ENCODE data around the gene LILRB5. TPM values are rescaled to one million over a fixed set of nuclear protein-coding genes. Genes with fewer than 3 reads are reported as not detected.

The LILRB5 gene
- total RNA-seq, 2 experiments from 2014 or later, result not detected

DNA sequence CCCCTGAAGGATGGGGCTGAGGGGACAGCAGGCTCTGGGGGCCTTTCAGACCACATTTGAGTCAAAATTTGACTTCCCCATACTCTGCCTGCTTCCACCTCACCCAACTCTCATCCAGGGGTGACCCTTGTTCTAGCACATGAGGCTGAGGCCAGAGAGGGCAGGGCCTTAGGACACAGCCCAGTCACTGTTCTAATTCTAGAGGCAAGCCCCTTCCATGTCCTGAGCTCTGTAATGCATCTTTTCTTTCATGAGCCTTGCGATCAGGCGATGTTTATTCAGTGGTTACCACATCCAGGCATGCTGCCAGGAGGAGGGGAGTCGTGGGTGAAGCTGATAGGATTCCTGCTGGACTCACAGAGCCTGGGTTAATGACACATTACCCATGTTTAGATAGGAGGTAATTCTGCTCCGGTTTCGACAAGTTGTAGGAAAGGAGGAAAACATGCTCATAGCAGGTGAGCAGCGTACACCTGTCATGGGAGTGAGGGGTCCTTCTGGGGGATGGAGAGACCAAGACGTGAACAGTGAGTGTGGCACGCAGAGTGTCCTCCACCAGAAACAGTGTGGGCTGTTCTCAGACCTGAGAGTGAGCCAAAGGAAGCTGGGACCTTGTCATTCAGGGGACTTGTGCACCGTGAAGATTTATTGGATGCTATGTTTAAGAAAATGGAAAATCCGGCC, 47.1 kb downstream of the LILRB5 start:
- CTCF ChIA-PET, result no interaction called here
- Mint-ChIP-seq H3K4me1 (ENCODE audit: low read depth) (peaks cover 56% of the 10 kb centered on the region), H3K27me3 (no peaks in the 10 kb centered on the region), H3K9me3 (no peaks in the 10 kb centered on the region), H3K27ac (peak overlapping the region; percentile 62), H3K36me3 (ENCODE audit: low read depth) (peaks cover 37% of the 10 kb centered on the region), H3K4me3 (peak overlapping the region; percentile 18)
- TF ChIP-seq, protein P1, sequence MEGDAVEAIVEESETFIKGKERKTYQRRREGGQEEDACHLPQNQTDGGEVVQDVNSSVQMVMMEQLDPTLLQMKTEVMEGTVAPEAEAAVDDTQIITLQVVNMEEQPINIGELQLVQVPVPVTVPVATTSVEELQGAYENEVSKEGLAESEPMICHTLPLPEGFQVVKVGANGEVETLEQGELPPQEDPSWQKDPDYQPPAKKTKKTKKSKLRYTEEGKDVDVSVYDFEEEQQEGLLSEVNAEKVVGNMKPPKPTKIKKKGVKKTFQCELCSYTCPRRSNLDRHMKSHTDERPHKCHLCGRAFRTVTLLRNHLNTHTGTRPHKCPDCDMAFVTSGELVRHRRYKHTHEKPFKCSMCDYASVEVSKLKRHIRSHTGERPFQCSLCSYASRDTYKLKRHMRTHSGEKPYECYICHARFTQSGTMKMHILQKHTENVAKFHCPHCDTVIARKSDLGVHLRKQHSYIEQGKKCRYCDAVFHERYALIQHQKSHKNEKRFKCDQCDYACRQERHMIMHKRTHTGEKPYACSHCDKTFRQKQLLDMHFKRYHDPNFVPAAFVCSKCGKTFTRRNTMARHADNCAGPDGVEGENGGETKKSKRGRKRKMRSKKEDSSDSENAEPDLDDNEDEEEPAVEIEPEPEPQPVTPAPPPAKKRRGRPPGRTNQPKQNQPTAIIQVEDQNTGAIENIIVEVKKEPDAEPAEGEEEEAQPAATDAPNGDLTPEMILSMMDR (IDR thresholded peaks at IDR 0.05), result no peak
- H3K36me3 ChIP-seq (ENCODE audit: insufficient read depth, low read length), result peaks cover 31% of the 10 kb centered on the region
- ATAC-seq (ENCODE audit: poor library complexity) (no peak), DNase-seq (peak in 4 of 14 experiments; percentile 28 to 69 (median 56))
- no peak overlapping the region for H3K4me3 ChIP-seq (ENCODE audit: low read length)
- no peaks in the 10 kb centered on the region for H3K27me3 ChIP-seq (ENCODE audit: control insufficient read depth in 1 of 2, insufficient read depth in 2 of 2, low read length in 2 of 2)
- H3K27ac ChIP-seq (ENCODE audit: low read depth in 1 of 2, low read length in 2 of 2), result peak overlapping the region; percentile 4 to 23
- POLR2A ChIA-PET, result interaction anchor here (1.4 to 8.7 kb wide), 3 partner anchors 9 to 95 kb away, joined by 3 to 75 read pairs (median 12); partner anchors contain the start of genes MBOAT7, RPS9 and TSEN34
- peaks cover 65% of the 10 kb centered on the region for H3K4me1 ChIP-seq (ENCODE audit: insufficient read depth, low read length)
- no peaks in the 10 kb centered on the region for H3K9me3 ChIP-seq (ENCODE audit: control insufficient read depth in 1 of 2, insufficient read depth in 1 of 2, low read length in 2 of 2)
- intact Hi-C loops (cut with DNase I, micrococcal nuclease), result loop anchor here in 1 of 2 experiments (10.0 kb wide), 1 partner anchor 255 kb away; the partner anchor contains the start of gene LENG9

DNA sequence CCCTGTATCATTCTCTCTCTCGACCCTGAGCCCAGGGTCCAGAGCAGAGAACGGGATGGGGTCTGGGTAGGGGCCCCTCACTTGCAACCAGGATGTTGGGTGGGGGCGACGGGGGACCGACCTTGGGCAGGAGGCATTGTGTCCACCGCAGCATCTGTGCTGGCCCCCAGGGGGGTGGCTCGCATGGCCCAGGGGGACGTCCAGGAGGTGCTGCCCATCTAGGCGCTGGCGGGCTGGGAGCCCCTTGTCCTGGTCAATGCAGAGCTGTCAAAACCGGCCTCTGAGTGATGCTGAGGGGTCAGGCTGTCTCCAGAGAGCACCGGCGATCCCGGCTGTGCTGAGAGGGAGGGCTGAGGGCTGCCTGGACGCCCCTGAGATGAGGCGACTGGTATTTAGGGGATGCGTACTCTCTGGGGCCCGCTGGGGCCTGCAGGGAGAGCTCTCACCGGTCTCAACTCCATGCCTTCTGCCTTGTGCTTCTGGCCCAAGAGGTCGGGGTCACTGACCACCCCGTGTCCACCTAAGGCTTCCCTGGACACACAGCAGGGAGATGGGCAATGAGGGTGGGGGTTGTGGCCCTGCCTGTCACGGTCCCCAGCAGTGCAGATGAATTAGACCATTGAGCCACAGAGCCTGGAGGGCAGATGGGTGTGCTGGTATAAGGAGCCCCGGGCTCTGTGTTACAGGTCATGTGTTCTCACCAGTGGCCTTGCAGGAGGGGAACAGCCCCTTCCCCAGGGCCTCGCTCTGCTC, 47.8 kb downstream of the LILRB5 start:
- no peak for DNase-seq
- peak overlapping the region in 1 of 2 donors; percentile 4 for H3K27ac ChIP-seq (ENCODE audit: low read depth in 1 of 2, low read length in 2 of 2)
- no peaks in the 10 kb centered on the region for H3K27me3 Mint-ChIP-seq
- H3K36me3 ChIP-seq (ENCODE audit: insufficient read depth, low read length), result peaks cover 38% of the 10 kb centered on the region
- peak overlapping the region; percentile 62 for H3K27ac Mint-ChIP-seq
- H3K36me3 Mint-ChIP-seq (ENCODE audit: low read depth), result peaks cover 44% of the 10 kb centered on the region
- H3K4me1 Mint-ChIP-seq (ENCODE audit: low read depth), result peaks cover 64% of the 10 kb centered on the region
- no peaks in the 10 kb centered on the region for H3K9me3 ChIP-seq (ENCODE audit: control insufficient read depth in 1 of 2, insufficient read depth in 1 of 2, low read length in 2 of 2)
- no peaks in the 10 kb centered on the region for H3K27me3 ChIP-seq (ENCODE audit: control insufficient read depth in 1 of 2, insufficient read depth in 2 of 2, low read length in 2 of 2)
- TF ChIP-seq, protein P1 (IDR thresholded peaks at IDR 0.05), result no peak
- CTCF ChIA-PET, result no interaction called here
- no peak for ATAC-seq (ENCODE audit: poor library complexity)
- POLR2A ChIA-PET, result interaction anchor here (0.8 to 8.7 kb wide), 5 partner anchors 8 to 94 kb away, joined by 3 to 75 read pairs (median 7); partner anchors contain the start of genes MBOAT7, RPS9 and TSEN34
- H3K4me3 Mint-ChIP-seq, result no peak overlapping the region
- intact Hi-C loops (cut with DNase I, micrococcal nuclease), result loop anchor here in 1 of 2 experiments (10.0 kb wide), 1 partner anchor 256 kb away; the partner anchor contains the start of gene LENG9
- no peaks in the 10 kb centered on the region for H3K9me3 Mint-ChIP-seq
- H3K4me3 ChIP-seq (ENCODE audit: low read length), result no peak overlapping the region
- peaks cover 71% of the 10 kb centered on the region for H3K4me1 ChIP-seq (ENCODE audit: insufficient read depth, low read length)

DNA sequence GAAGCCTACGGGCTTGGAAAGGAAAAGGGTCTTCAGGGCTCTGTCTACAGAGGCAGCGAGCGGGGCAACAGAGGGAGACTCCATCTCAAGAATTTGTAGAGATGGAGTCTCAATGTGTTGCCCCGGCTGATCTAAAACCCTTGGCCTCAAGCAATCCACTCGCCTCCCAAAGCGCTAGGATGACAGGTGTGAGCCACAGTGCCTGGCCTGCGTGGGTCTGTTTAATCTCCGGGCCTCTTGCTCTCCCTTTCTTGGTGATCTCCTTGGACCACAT, 48.4 kb downstream of the LILRB5 start:
- Mint-ChIP-seq H3K27ac (peak overlapping the region; percentile 84), H3K4me1 (ENCODE audit: low read depth) (peaks cover 64% of the 10 kb centered on the region), H3K9me3 (no peaks in the 10 kb centered on the region), H3K27me3 (no peaks in the 10 kb centered on the region), H3K36me3 (ENCODE audit: low read depth) (peaks cover 49% of the 10 kb centered on the region), H3K4me3 (peak overlapping the region; percentile 67)
- Histone ChIP-seq H3K36me3 (ENCODE audit: insufficient read depth, low read length) (peaks cover 43% of the 10 kb centered on the region), H3K9me3 (ENCODE audit: control insufficient read depth in 1 of 2, insufficient read depth in 1 of 2, low read length in 2 of 2) (no peaks in the 10 kb centered on the region), H3K27ac (ENCODE audit: low read depth in 1 of 2, low read length in 2 of 2) (peak overlapping the region in 1 of 2 donors; percentile 14), H3K4me3 (ENCODE audit: low read length) (no peak overlapping the region), H3K4me1 (ENCODE audit: insufficient read depth, low read length) (peaks cover 77% of the 10 kb centered on the region), H3K27me3 (ENCODE audit: control insufficient read depth in 1 of 2, insufficient read depth in 2 of 2, low read length in 2 of 2) (no peaks in the 10 kb centered on the region)
- DNase-seq (no peak), ATAC-seq (ENCODE audit: poor library complexity) (no peak)
- intact Hi-C loops (cut with DNase I, micrococcal nuclease), result loop anchor here in 1 of 2 experiments (10.0 kb wide), 1 partner anchor 256 kb away; the partner anchor contains the start of gene LENG9
- CTCF ChIA-PET, result no interaction called here
- TF ChIP-seq, protein P1 (IDR thresholded peaks at IDR 0.05), result no peak
- POLR2A ChIA-PET, result interaction anchor here (0.8 to 8.7 kb wide), 4 partner anchors 9 to 93 kb away, joined by 4 to 75 read pairs (median 6); partner anchors contain the start of genes MBOAT7, PRPF31, RPS9 and TFPT

Measured in CD4-positive, alpha-beta T cell (primary cell).